Hematopoietic multipotent progenitor cell treated with erythropoietin and hydrocortisone succinate and interleukin-3 and kit ligand, for 8 days (in vitro differentiated cells): ENCODE results near the gene RBPJ.

Source experiments
- DNase-seq: peaks from one replicate; pipeline ENCODE4 v3.0.0-alpha.2; 2015

Gene RBPJ

GRCh38 chr4:26424153-26424552 is 103.3 kb downstream of the RBPJ start:
- no peak for DNase-seq

GRCh38 chr4:26424838-26425237 is 104.0 kb downstream of the RBPJ start:
- DNase-seq, result no peak

- no peak for DNase-seq
Observed at GRCh38 chr4:26425953-26426352, 105.1 kb downstream of the RBPJ start.

- no peak for DNase-seq
Observed at GRCh38 chr4:26426892-26427291, 106.1 kb downstream of the RBPJ start.

- DNase-seq, result no peak
Observed at GRCh38 chr4:26429910-26430309, 109.1 kb downstream of the RBPJ start.

GRCh38 chr4:26431461-26432180 is 110.8 kb downstream of the RBPJ start:
- no peak for DNase-seq

- DNase-seq, result no peak
Observed at GRCh38 chr4:26432419-26432818, 111.6 kb downstream of the RBPJ start.

- no peak for DNase-seq
Observed at GRCh38 chr4:26433556-26433955, 112.7 kb downstream of the RBPJ start.

- no peak for DNase-seq
Observed at GRCh38 chr4:26434030-26434639, 113.3 kb downstream of the RBPJ start.

- no peak for DNase-seq
Observed at GRCh38 chr4:26441102-26441501, 120.3 kb downstream of the RBPJ start.

GRCh38 chr4:26441771-26442170 is 121.0 kb downstream of the RBPJ start:
- no peak for DNase-seq

- DNase-seq, result no peak
Observed at GRCh38 chr4:26447378-26447777, 126.6 kb downstream of the RBPJ start.

- DNase-seq, result no peak
Observed at GRCh38 chr4:26450418-26450817, 129.6 kb downstream of the RBPJ start.

- DNase-seq, result no peak
Observed at GRCh38 chr4:26451597-26451996, 130.8 kb downstream of the RBPJ start.

- no peak for DNase-seq
Observed at GRCh38 chr4:26452565-26453531, 132.0 kb downstream of the RBPJ start.

GRCh38 chr4:26454961-26455360 is 134.1 kb downstream of the RBPJ start:
- no peak for DNase-seq

- no peak for DNase-seq
Observed at GRCh38 chr4:26455571-26455970, 134.8 kb downstream of the RBPJ start.

GRCh38 chr4:26457412-26457811 is 136.6 kb downstream of the RBPJ start:
- no peak for DNase-seq

- DNase-seq, result no peak
Observed at GRCh38 chr4:26458157-26458561, 137.3 kb downstream of the RBPJ start.

- DNase-seq, result peak; percentile 64
Observed at GRCh38 chr4:26459054-26459755, 138.4 kb downstream of the RBPJ start.

GRCh38 chr4:26459756-26460530 is 139.1 kb downstream of the RBPJ start:
- DNase-seq, result no peak

GRCh38 chr4:26462874-26463273 is 142.1 kb downstream of the RBPJ start:
- DNase-seq, result no peak
